ELR (cell line): Measurements from ENCODE around the gene TRPV3.
"Not testable (repeated sequence)": the region's sequence is repeated elsewhere in the genome, so short reads cannot be mapped to it uniquely, and the experiment has no call there.

Experiments used
- DNase-seq: peaks from one replicate; pipeline ENCODE4 v3.0.0-alpha.2; 2015; ENCODE audit warnings: low read depth

The TRPV3 gene

DNA sequence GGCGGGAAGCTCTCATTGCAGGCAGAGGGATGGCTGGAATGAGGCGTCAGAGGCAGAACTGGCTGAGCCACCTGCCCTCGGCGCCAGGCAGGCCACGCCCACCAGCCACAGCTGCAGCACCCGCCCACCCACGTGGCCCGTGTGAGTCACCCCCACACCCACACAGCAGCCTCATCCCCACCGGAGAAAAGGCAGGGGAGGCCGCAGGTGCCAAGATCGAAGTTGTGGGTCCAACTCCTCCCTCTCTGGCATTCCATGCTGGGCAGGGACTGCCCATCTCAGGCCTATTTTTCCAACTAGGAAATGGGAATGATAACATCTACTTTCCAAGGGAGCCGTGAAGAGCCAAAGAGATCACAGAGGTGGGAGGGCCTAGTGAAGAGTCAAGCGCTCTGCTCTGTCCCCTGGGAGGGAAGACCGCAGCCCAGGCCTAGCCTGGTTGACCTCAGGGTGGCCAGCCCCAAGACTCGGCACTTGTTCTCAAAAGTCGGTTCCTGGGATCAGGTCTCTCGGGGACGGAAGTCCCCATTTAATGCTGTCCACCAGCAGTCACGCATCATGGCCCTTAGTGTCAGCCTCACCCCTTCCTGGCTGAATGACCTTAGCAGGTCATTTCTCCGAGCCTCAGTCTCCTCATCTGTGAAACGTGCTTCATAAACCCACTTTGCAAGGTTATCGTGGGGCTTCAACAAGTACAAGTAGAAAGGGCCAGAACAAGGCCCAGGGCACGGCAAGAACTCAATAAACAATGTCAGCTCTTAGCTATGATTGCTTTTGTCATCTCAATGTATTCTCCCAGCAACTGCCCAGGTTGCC, at the start of gene TRPV3:
Gene TRPV3, minus strand, starts transcription at position 45 of the 816 bp plus-strand sequence. CDS start 2,962 bp downstream, outside the sequence.
- peak; percentile 19 for DNase-seq

DNA sequence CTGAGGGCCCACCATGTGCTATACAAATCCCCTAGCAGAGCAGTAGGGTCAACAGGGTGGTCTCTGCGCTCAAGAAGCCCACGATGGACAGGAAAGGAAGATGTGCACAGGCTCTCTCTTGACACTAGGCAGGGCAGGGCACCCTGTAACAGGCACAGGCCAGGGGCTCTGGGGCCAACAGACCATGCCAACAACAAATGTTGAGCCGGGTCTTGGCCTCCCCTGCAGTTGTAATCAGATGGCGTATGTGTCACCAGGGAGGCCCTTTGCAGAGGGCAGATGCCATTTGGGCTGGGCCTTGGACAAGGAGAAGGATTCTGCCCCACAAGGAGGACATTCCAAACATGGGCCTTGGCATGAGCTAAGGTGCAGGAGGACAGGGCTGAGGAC, 46.3 kb upstream of the TRPV3 start:
- no peak for DNase-seq

DNA sequence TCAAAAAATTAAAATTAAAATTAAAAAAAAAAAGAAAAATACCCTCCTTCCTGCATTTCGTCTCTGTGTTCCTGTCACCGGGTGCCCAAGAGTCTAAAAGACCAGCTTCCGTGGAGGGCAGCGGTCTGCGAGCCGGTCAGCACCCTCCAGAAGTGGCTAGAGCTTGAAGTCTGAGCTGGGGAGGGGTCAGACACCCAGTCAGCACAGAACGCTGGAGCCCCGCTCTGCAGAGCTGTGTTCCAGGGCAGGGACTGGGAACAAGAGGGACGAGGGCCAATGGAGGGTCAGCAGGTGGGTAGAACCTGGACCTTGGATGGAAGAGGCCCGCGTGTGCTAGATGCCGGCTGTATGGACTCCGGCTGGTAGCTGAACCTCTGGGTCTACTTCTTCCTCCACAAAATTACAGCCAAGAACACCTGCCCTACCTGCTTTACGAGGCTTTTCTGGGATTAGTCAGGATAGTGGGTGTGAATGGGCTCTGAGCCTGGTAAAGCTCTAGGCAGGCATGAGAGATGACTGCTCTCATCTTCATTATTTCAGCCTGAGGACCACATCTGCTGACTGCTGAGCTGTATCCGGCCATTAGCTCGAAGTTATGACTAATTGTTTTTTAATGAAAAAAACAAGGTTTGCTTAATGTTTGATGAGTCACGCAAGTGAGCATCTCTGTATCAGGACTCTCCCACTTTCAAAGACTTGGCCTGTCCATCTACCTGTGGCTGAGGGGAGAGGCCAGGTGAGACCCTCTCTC, 45.7 kb upstream of the TRPV3 start:
- DNase-seq, result peak; percentile 94

DNA sequence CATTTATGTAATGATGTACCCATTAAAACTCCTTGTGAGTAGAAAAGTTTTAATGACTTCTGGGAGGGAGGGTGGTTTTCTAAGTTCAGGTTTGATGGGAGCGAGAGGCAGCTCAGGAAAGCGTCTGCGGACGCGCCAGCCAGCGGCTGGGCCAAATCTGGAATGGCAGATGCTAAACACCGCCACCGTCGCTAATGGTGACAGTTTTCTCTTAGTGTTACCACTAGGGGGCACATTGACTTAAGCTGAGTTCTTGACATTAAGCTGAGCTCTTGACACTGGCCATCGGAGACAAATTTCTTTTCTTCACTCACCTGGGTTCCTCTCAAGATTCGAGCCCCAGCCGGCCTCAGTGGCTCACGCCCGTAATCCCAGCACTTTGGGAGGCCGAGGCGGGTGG, 44.9 kb upstream of the TRPV3 start:
- DNase-seq, result peak; percentile 55

DNA sequence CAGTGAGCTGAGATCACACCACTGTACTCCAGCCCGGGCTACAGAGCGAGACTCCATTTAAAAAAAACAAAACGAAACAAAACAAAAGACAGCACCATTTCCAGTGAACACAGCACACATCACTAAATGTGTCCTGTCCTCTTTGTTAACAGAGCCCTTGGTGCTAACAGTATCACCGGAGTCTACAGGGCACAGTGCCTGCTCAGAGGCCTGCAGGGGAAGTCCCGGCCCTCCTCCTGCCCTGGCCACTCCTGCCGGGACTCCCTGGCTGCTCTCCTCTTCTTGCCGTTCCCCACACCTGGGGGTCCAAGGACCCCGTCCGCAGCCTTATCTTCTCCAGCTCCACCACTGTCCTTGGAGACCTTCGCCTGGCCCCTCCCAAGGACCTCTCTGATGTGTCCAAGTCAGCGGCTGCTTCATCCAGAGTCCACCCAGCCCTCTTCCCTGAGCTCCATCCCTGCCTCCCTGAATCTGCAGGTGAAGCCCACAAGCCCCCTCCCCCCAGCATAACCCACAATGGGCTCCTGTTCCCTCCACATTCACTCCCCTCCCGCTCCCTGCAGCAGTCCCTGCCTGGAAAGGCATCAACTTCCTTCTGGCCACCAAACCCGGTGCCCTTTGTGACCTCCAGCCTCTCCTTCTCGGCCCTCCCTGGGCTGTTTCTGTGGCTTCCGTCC, 43.1 kb upstream of the TRPV3 start:
- DNase-seq, result no peak

DNA sequence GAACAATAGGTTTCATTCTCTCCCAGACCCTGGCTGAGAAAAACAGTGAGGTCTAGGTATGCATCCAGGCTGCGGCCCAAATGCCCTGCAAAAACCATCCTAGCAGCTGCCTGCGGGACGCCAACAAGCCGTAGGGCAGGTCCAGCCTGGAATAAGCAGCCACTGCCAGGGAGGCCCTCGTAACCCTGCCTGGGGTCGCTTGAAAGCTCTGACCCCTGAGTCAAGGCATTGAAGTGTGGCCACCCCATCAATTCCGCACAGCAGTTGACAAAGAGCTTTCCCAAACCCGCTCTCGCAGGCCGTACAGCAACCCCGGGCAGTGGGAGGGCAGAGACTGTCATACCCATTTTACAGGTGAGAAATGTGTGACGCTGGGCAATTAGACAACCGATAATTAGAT, 40.5 kb upstream of the TRPV3 start:
- DNase-seq, result no peak

DNA sequence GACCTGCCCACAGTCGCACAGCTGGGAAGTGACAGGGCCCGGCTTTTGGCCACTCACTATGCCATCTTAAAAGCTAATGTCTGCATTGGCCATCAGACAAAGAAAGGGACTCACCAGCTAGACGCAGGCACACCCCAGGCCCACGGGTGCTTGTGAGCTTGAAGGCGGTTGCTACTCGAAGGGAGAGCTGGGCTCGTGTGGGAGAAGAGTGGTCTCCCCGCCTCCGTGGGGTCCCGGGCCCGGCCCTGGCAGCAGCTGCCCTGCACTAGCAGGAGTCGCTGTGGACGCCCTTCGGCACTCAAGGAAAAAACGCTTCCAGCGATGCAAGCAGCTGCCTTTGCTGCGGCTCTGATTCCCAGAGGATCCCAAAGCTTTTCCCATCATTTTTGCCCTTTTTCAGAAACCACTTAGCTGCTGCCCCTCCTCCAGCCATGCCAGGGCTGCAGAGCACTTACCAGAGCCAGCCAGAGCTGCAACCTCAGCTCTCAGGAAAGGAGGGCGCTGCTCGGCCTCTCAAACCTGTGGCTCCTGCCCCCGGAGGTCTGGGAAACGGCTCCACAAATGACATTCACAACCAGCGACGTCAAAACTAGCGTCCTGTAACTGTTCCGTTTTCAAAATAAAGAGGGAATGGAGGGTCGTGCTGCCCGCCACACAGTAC, 39.3 kb upstream of the TRPV3 start:
- DNase-seq, result no peak

DNA sequence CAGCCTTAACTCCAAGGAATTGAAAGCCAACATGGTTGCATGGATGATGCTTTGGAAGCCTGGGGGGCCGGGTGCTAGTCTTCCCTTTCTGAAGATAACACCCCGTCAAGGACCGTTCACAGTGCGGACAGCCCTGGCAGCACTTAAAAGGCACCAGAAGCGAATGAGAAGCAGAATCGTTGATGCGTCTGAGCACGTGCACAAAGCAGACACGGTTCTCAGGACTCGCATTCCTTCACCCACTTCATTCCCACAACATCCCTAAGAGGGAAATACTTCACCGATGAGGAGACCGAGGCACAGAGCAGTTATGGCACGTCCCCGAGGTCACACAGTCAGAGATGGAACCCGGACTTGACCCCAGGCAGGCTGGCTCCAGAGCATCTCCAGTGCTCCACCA, 37.4 kb upstream of the TRPV3 start:
- DNase-seq, result no peak

DNA sequence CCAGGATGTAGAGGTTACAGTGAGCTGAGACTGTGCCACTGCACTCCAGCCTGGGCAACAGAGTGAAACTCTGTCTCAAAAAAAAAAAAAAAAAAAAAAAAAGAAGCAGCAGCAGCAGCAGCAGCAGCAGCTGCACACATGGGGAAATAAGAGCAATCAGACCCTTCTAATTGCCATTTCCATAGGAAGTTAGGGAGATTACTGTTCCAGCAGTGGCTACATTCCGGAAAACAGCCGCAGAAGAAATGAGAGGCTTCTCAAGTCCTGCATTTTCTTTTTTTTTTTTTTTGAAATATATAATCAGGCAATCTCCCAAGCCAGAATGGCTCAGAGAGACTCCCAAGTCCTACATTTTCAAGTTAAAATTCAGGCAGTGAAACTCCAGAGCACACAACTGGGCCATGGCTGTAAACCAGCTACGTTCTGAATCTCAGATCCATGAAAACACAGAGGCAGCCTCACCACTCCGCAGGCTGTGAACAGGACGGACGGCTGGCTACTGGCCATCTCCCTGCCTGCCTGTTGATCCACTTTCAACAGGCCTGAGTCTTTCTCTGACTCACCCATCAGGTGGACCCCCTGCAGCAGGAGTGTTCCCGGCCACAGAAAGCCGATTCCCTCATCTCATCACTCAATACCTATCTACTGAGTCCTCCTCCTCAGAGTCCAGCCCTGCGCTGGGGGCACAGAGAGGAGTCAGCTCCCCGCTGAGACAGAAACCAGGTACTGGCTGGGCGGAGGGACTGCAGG, 36.6 kb upstream of the TRPV3 start:
- DNase-seq, result peak; percentile 29

DNA sequence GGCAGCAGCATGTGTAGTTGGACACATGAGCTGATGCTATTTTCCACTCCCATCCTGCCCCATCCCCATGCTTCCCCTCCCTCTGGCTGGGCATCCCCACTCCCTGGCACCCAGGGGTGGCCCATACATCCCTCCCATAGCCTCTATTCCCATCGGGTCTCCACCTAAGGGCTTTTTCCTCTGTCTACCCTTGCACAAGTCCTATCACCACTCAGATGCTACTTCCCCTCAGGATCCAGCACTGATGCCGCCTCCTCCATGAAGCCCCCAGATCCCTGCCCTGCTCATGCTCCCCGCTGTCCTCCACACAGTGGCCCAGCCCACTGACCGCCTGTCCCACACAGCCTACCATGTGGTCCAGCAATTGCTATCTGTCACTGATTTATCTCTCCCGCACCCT, 35.8 kb upstream of the TRPV3 start:
- DNase-seq, result no peak

DNA sequence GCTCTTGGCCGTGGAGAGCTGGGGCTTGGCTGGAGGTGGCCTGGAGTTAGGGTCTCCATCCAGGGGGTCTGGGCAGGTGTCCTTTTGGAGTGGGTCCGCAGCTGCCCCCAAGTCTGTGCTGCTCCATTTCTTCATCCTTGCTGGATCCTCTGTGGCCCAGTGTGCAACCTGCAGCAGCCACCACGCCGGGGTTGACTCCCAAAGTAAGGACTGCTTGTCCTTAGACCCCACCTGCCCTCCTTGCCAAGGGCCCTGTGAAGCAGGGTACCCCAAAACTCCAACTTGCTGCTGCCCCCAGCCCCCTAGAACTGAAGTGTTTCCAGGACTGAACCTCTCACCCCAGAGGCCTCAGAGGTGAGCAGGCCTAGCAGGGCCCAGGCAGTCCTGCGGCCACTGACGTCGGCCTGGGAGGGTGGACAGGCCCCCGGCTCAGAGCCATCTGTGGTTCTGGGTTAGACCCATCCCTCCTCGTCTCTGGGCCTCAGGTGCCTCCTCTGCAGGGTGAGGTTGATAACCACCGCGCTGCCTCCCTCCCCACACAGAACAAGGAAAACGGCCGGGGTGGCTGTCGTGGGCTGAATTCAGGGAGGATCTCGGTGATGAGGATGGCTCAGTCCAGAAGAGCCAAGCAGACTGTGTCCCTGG, 34.7 kb upstream of the TRPV3 start:
- DNase-seq, result no peak

DNA sequence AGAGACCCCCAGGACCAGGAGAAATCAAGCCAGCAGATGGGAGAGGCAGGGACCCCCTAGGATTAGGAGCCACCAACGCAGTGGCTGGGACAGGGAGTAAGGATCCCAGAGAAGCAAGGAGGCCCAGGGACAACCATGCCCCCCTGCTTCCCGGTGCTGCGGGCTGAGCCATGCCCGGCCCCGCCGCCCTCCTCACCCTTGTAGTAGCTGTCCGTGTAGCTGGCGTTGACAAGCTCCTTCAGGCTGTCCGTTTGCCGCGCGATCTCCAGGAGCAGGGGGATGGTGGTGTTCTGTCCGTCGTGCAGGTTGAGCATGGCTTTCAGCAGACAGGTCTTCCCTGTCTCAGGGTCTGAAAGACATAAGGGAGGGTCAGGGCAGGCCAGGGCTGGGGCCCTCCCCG, 33.2 kb upstream of the TRPV3 start:
- no peak for DNase-seq

DNA sequence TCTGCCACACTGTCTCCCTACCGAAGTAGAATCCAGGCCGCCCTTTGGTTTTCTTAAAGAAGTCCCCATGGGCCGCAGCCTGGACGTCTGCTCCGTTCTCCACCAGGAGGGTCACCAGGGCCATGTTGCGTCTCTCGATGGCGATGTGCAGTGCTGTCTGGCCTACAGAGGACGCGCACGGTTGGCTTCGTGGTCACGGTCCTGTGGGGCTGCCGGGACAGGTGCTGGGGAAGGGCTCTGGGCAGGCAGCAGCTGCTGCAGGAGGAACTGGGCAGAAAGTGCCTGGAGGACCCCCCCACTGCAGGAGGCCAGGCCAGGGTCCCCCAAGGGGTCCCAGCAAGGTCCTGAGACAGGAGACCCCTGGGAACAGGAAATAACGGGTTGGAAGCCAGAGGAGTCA, 32.6 kb upstream of the TRPV3 start:
- no peak for DNase-seq

DNA sequence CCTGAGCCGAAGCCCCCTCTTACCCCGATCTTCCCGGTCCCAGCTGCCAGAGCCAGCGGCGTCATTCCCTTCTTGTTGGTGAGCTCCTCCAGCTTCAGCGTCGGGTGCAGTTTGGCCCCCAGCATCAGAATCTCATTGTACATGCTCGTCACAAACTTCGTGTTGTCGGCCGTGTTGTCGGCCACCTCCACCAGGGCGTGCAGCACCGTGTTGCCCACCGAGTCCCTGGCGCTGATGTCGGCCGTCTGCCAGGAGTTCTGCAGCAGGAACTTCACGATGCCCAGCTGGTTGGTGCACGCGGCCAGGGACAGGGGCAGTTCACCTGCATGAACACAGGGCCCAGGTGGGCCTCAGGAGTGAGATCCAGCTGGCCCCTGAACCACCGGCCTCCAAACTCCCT, 32.2 kb upstream of the TRPV3 start:
- no peak for DNase-seq

DNA sequence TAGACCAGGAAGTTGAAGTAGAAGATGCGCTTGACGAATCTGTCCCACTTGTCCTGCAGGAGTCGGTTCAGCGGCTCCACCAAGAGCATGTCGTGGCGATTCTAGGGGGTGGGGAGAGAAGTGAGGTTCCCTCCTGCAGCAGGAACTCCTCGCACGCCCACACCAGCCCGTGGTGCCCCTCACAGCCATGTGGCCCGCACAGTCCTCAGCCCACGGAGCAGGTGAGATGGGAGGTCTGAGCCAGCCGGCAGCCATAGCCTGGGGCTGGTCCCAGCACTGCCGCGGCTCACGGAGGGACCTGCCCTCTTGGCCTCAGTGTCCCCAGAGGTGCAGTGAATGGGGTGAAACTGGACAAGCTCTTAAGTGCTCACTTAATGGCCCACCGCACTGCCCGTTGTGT, 28.2 kb upstream of the TRPV3 start:
- DNase-seq, result no peak

DNA sequence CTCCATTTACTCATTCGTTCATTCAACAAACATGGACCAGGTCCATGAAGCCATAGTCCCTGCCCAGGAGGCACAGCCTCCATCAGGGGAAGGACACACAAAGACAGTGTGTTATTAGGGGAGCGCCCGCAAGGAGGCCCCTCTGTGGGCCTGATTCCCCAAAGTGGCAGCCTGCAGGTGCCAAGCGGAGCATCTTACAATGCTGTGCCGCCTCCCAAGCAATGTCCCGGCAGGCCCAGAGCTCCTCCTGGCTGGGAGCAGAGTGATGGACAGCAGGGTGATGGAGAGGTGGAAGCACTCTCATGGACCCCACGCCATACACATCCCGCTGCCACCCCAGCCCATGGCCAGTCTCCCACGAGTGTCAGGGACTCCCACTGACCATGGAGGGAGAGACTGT, 25.8 kb upstream of the TRPV3 start:
- DNase-seq, result no peak

DNA sequence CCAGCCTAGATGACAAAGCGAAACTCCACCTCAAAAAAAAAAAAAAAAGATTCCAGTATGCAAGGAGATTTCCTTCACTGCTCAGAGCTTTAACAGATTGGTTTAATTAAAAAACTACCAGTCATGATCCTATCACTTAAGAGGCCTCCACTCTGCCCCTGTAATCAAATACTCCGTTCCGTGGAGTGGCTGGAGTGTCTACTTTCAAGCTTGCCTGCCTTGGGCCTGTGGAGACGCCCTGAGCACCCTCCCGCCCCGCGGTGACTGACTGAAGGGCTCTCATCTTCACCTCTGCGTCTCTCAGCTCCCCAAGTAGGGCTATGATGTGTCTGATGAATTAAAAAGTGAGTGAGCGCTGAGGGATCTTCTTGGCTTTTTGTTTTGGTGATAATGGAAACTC, 25.3 kb upstream of the TRPV3 start:
- DNase-seq, result no peak

DNA sequence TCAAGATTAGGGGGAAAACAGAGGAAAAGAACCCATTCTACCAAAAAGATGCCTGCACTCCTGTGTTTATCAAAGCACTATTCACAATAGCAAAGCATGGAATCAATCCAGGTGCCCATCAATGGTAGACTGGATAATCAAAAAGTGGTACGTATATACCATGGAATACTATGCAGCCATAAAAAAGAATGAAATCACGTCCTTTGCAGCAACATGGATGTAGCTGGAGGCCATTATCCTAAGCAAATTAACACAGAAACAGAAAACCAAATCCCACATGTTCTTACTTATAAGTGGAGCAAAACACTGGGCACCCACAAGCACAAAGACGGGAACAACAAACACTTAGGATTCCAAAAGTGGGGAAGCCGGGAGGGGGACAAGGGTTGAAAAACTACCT, 21.1 kb upstream of the TRPV3 start:
- DNase-seq, result not testable (repeated sequence)

DNA sequence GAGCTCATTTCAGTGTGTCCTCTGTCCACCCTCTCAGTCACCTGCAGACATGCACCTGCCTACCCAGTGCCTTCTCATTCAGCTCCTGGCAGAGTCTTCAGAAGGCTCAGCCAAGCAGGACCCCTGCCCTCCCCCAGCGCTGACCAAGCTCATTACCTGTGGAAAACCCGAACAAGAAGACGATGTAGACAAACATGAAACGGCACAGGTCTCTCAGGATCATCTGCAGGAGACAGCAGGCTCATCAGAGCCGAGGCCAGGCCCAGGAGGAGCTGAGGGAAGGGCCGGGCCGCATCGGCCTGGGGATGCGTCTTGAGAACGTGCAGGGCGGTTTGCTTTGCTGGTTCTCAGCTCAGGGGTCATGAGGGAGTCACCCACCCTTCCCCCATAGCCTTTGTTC, 19.4 kb upstream of the TRPV3 start:
- DNase-seq, result no peak

DNA sequence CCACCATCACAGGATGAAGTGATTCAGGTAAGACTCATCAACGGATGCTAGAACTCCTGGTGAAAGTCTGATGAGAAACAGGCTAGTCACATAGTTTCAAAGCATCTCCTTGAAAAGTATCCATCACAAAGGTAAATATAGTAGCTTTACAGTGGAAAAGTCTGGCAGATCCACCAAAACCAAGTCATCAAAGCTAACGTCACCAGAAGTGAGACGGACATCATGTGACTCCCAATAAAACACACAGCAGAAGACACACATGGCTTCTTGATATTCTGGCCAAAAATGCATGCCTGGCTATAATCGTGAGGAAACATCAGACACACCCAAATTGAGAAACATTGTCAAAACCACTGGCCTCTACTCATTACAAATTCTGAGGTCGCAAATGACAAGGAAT, 17.9 kb upstream of the TRPV3 start:
- DNase-seq, result peak; percentile 92

DNA sequence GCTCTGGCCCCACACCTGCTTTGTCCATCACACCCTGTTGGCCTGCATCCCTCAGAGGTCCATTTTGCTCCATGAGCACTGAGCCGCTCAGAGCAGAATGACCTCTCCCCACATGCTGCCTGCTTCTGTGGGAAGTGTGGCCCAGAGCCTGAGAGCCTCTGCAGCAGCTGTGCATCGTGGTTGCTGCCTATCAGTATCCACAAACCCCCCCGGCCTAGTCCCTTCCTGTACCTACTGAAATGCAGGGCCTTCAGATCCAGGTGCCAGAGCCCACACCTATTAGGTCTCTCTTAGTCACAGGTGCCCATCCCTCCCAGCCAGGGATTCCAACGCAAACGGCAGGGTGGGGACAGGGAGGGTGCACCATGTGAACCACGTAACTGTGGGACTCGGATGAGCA, 16.6 kb upstream of the TRPV3 start:
- DNase-seq, result no peak
